ENCODE measurements around the gene SACM1L. TPM values are rescaled to one million over a fixed set of nuclear protein-coding genes. Genes with fewer than 3 reads are reported as not detected.
A peak's percentile ranks its signal among the peaks of the same experiment; 100 is the strongest.

The SACM1L gene
- total RNA-seq, 2 donors from 2014 or later: 149 to 161 TPM

DNA sequence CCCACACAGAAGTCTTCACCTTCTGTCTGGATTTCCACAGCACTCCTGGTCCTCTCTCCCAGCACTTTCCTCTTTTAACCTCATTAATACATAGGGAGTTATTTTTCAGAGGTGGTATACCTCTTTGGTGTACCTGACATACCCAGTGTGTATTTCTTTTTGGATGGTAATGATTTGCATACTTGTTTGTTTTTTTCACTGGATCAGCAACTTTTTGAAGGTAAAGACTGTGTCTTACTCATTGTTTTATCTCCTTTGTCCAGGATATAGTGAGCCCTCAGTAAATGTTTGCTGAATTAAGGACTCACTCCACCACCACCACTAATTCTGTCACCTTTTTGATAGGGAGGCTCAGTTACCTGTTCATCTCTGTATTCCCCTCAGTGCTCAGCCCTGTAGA, 52.1 kb downstream of the SACM1L start:
- peaks cover 99% of the 10 kb centered on the region for H3K36me3 ChIP-seq (ENCODE audit: control insufficient read depth, insufficient read depth, low read length)
- H3K9ac ChIP-seq (ENCODE audit: extremely low read depth, low read length, poor library complexity, severe bottlenecking): no peak overlapping the region
- Mint-ChIP-seq H3K4me1 (peaks cover 69% of the 10 kb centered on the region), H3K27ac (peak overlapping the region; percentile 74), H3K9me3 (no peaks in the 10 kb centered on the region), H3K36me3 (ENCODE audit: low read depth) (peaks cover 87% of the 10 kb centered on the region), H3K27me3 (ENCODE audit: insufficient read depth) (no peaks in the 10 kb centered on the region), H3K4me3 (no peak overlapping the region)
- TF ChIP-seq, protein P1, sequence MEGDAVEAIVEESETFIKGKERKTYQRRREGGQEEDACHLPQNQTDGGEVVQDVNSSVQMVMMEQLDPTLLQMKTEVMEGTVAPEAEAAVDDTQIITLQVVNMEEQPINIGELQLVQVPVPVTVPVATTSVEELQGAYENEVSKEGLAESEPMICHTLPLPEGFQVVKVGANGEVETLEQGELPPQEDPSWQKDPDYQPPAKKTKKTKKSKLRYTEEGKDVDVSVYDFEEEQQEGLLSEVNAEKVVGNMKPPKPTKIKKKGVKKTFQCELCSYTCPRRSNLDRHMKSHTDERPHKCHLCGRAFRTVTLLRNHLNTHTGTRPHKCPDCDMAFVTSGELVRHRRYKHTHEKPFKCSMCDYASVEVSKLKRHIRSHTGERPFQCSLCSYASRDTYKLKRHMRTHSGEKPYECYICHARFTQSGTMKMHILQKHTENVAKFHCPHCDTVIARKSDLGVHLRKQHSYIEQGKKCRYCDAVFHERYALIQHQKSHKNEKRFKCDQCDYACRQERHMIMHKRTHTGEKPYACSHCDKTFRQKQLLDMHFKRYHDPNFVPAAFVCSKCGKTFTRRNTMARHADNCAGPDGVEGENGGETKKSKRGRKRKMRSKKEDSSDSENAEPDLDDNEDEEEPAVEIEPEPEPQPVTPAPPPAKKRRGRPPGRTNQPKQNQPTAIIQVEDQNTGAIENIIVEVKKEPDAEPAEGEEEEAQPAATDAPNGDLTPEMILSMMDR (conservative IDR thresholded peaks at IDR 0.05): no peak
- no peak for DNase-seq
- no peak overlapping the region for H3K4me3 ChIP-seq (ENCODE audit: low read length)
- peaks cover 23% of the 10 kb centered on the region for H3K4me1 ChIP-seq (ENCODE audit: control insufficient read depth, insufficient read depth, low read length)
- H3K9me3 ChIP-seq (ENCODE audit: control insufficient read depth, low read length): no peaks in the 10 kb centered on the region
- H3K27ac ChIP-seq (ENCODE audit: low read depth, low read length): no peak overlapping the region
- no peaks in the 10 kb centered on the region for H3K27me3 ChIP-seq (ENCODE audit: control insufficient read depth, insufficient read depth, low read length, poor library complexity, severe bottlenecking)

DNA sequence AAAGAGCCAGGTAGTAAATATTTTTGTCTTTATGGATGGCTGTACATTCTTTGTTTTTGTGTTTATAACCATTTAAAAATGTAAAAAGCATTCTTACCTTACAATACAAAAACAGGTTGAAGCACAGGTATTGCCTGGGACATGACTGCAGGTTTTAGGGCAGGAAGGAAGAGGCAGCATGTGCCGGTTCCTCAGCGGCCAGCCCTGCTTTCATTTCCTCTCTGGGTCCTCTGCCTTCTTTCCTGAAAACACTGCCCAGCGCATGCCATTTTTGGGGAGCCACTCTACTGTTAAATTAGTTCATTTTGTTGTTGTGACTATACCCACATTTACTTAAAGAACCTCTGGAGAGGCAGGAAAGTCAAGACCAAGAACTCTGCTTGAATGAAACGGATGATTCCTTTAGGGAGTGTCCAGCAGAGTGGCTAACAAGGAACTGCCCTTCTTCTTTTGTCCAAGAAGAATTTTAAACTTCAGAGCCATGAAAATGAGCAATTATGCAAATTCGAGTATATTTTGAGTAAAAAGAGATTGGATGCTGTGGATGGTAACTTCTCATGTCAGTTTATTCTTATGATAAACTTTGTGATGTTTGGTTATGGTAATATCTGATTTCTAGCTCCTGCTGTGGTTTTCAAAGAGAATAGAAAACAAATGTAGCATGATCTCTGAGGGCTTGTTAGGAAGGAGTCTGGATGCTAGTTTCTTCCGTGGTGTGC, 52.7 kb downstream of the SACM1L start:
- no peak overlapping the region for H3K27ac ChIP-seq (ENCODE audit: low read depth, low read length)
- no peak overlapping the region for H3K9ac ChIP-seq (ENCODE audit: extremely low read depth, low read length, poor library complexity, severe bottlenecking)
- no peaks in the 10 kb centered on the region for H3K9me3 ChIP-seq (ENCODE audit: control insufficient read depth, low read length)
- no peak for DNase-seq
- no peak overlapping the region for H3K4me3 ChIP-seq (ENCODE audit: low read length)
- peaks cover 98% of the 10 kb centered on the region for H3K36me3 ChIP-seq (ENCODE audit: control insufficient read depth, insufficient read depth, low read length)
- WGBS, 2 experiments (ENCODE audit: insufficient coverage in 1 of 2, insufficient read length in 1 of 2): 82 to 89% methylated on average over 3 to 6 of the region's 6 CpGs
- peak overlapping the region; percentile 65 for H3K27ac Mint-ChIP-seq
- peaks cover 66% of the 10 kb centered on the region for H3K4me1 Mint-ChIP-seq
- H3K36me3 Mint-ChIP-seq (ENCODE audit: low read depth): peaks cover 81% of the 10 kb centered on the region
- peaks cover 23% of the 10 kb centered on the region for H3K4me1 ChIP-seq (ENCODE audit: control insufficient read depth, insufficient read depth, low read length)
- TF ChIP-seq, protein P1 (conservative IDR thresholded peaks at IDR 0.05): no peak
- H3K4me3 Mint-ChIP-seq: no peak overlapping the region
- H3K9me3 Mint-ChIP-seq: no peaks in the 10 kb centered on the region
- no peaks in the 10 kb centered on the region for H3K27me3 Mint-ChIP-seq (ENCODE audit: insufficient read depth)
- H3K27me3 ChIP-seq (ENCODE audit: control insufficient read depth, insufficient read depth, low read length, poor library complexity, severe bottlenecking): no peaks in the 10 kb centered on the region

DNA sequence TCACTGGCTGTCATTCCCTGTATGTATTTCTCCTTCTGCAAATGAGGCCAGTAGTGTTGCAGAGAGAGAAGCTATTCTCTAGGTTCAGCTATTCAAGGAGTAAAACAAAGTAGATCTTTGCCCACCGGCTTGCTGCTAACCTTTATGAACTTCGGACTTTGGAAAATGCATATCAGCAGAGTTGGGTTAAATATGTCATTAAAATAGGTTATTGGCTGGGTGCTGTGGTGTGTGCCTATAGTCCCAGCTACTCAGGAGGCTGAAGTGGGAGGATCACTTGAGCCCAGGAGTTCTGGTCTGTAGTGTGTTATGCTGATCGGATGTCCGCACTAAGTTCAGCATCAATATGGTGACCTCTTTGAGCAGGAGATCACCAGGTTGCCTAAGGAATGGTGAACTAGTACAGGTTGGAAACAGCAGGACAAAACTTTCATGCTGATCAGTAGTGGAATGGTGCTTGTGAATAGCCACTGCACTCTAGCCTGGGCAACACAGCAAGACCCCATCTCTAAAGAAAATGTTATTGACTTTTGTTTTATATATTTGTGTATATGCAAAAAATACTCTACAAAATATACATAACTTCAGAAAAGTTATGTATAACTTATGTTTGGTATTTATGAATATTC, 53.4 kb downstream of the SACM1L start:
- no peak for DNase-seq
- Histone ChIP-seq H3K4me3 (ENCODE audit: low read length) (no peak overlapping the region), H3K27me3 (ENCODE audit: control insufficient read depth, insufficient read depth, low read length, poor library complexity, severe bottlenecking) (no peaks in the 10 kb centered on the region), H3K27ac (ENCODE audit: low read depth, low read length) (no peak overlapping the region), H3K9me3 (ENCODE audit: control insufficient read depth, low read length) (no peaks in the 10 kb centered on the region), H3K36me3 (ENCODE audit: control insufficient read depth, insufficient read depth, low read length) (peaks cover 98% of the 10 kb centered on the region), H3K9ac (ENCODE audit: extremely low read depth, low read length, poor library complexity, severe bottlenecking) (no peak overlapping the region), H3K4me1 (ENCODE audit: control insufficient read depth, insufficient read depth, low read length) (peaks cover 22% of the 10 kb centered on the region)
- Mint-ChIP-seq H3K36me3 (ENCODE audit: low read depth) (peaks cover 80% of the 10 kb centered on the region), H3K9me3 (no peaks in the 10 kb centered on the region), H3K4me3 (no peak overlapping the region), H3K4me1 (peaks cover 60% of the 10 kb centered on the region), H3K27ac (no peak overlapping the region), H3K27me3 (ENCODE audit: insufficient read depth) (no peaks in the 10 kb centered on the region)
- TF ChIP-seq, protein P1 (conservative IDR thresholded peaks at IDR 0.05): no peak
- WGBS, 2 experiments (ENCODE audit: insufficient coverage in 1 of 2, insufficient read length in 1 of 2): 97 to 100% methylated on average over 2 to 4 of the region's 4 CpGs

All from endodermal cell (in vitro differentiated cells).